ENCODE data around the gene ZNF860.

- TF ChIP-seq POLR2AphosphoS5 (IDR thresholded peaks at IDR 0.05; ENCODE audit: low read depth, low read length) (no peak), SPI1 (IDR thresholded peaks at IDR 0.05; ENCODE audit: low read depth, low read length) (no peak), POLR2A (IDR thresholded peaks at IDR 0.05; ENCODE audit: low read depth, low read length) (no peak), PAX5 (IDR thresholded peaks at IDR 0.05; ENCODE audit: insufficient read depth, low read length, severe bottlenecking) (no peak), TAF1 (IDR thresholded peaks at IDR 0.05; ENCODE audit: low read depth, low read length) (no peak)
Measured at GRCh38 chr3:31947671-31948091, 33.9 kb upstream of the ZNF860 start.

Data from GM12891 (cell line).